KOPT-K1 (cell line): ENCODE measurements around the gene AURKAIP1.

ENCODE experiments used
- H3K27ac ChIP-seq: fragments of 200-600 bp; sonication (generic); 2 replicates; pipeline ENCODE4 v1.5.1; 2016; ENCODE audit warnings: antibody characterized with exemption, mild to moderate bottlenecking, low read depth, low read length; ENCODE audit not compliant: poor library complexity, severe bottlenecking
- H3K36me3 ChIP-seq: fragments of 200-600 bp; sonication (generic); 2 replicates; pipeline ENCODE4 v1.5.1; 2017; ENCODE audit warnings: antibody characterized with exemption, mild to moderate bottlenecking, low read length, moderate library complexity; ENCODE audit not compliant: insufficient read depth
- H3K9me3 ChIP-seq: fragments of 200-600 bp; sonication (generic); 2 replicates; pipeline ENCODE4 v1.5.1; 2017; ENCODE audit warnings: antibody characterized with exemption, low read length, mild to moderate bottlenecking; ENCODE audit not compliant: insufficient read depth, poor library complexity, severe bottlenecking

Gene AURKAIP1

GRCh38 chr1:1342061-1342562 is 32.9 kb downstream of the AURKAIP1 start:
- peaks cover 28% of the 10 kb centered on the region; the same call in 1 of the 2 replicates for H3K36me3 ChIP-seq
- H3K9me3 ChIP-seq: no peaks in the 10 kb centered on the region
- no peak overlapping the region for H3K27ac ChIP-seq

- no peaks in the 10 kb centered on the region for H3K9me3 ChIP-seq
- H3K36me3 ChIP-seq: peaks cover 28% of the 10 kb centered on the region; the same call in 1 of the 2 replicates
- no peak overlapping the region for H3K27ac ChIP-seq
These were observed 33.4 kb downstream of the AURKAIP1 start for GRCh38 chr1:1341549-1342021.

- Histone ChIP-seq H3K27ac (no peak overlapping the region), H3K36me3 (peaks cover 28% of the 10 kb centered on the region; the same call in 1 of the 2 replicates), H3K9me3 (no peaks in the 10 kb centered on the region)
These were observed 34.0 kb downstream of the AURKAIP1 start for GRCh38 chr1:1340791-1341548.

GRCh38 chr1:1340185-1340584 is 34.8 kb downstream of the AURKAIP1 start:
- peaks cover 28% of the 10 kb centered on the region; the same call in 1 of the 2 replicates for H3K36me3 ChIP-seq
- no peak overlapping the region for H3K27ac ChIP-seq
- no peaks in the 10 kb centered on the region for H3K9me3 ChIP-seq

- H3K27ac ChIP-seq: no peak overlapping the region
- H3K9me3 ChIP-seq: no peaks in the 10 kb centered on the region
- H3K36me3 ChIP-seq: peaks cover 28% of the 10 kb centered on the region; the same call in 1 of the 2 replicates
These were observed 36.7 kb downstream of the AURKAIP1 start for GRCh38 chr1:1338278-1338677.

- Histone ChIP-seq H3K9me3 (no peaks in the 10 kb centered on the region), H3K27ac (no peak overlapping the region), H3K36me3 (peaks cover 28% of the 10 kb centered on the region; the same call in 1 of the 2 replicates)
These were observed 37.2 kb downstream of the AURKAIP1 start for GRCh38 chr1:1337793-1338147.

- peaks cover 28% of the 10 kb centered on the region; the same call in 1 of the 2 replicates for H3K36me3 ChIP-seq
- no peaks in the 10 kb centered on the region for H3K9me3 ChIP-seq
- H3K27ac ChIP-seq: no peak overlapping the region
These were observed 37.8 kb downstream of the AURKAIP1 start for GRCh38 chr1:1336931-1337792.

- no peaks in the 10 kb centered on the region for H3K9me3 ChIP-seq
- H3K27ac ChIP-seq: no peak overlapping the region
- H3K36me3 ChIP-seq: peaks cover 24% of the 10 kb centered on the region; the same call in 1 of the 2 replicates
These were observed 38.6 kb downstream of the AURKAIP1 start for GRCh38 chr1:1336446-1336845.

GRCh38 chr1:1335792-1336248 is 39.2 kb downstream of the AURKAIP1 start:
- Histone ChIP-seq H3K27ac (no peak overlapping the region), H3K9me3 (no peaks in the 10 kb centered on the region), H3K36me3 (peaks cover 18% of the 10 kb centered on the region; the same call in 1 of the 2 replicates)

- Histone ChIP-seq H3K36me3 (peaks cover 16% of the 10 kb centered on the region; the same call in 1 of the 2 replicates), H3K9me3 (no peaks in the 10 kb centered on the region), H3K27ac (no peak overlapping the region)
These were observed 39.7 kb downstream of the AURKAIP1 start for GRCh38 chr1:1335283-1335682.

- peaks cover 4% of the 10 kb centered on the region for H3K9me3 ChIP-seq
- H3K36me3 ChIP-seq: peaks cover 13% of the 10 kb centered on the region; the same call in 1 of the 2 replicates
- no peak overlapping the region for H3K27ac ChIP-seq
These were observed 40.2 kb downstream of the AURKAIP1 start for GRCh38 chr1:1334835-1335234.

- H3K36me3 ChIP-seq: peaks cover 9% of the 10 kb centered on the region; the same call in 1 of the 2 replicates
- no peak overlapping the region for H3K27ac ChIP-seq
- peaks cover 4% of the 10 kb centered on the region for H3K9me3 ChIP-seq
These were observed 41.3 kb downstream of the AURKAIP1 start for GRCh38 chr1:1333551-1334241.

GRCh38 chr1:1332774-1333480 is 42.1 kb downstream of the AURKAIP1 start:
- H3K36me3 ChIP-seq: peaks cover 5% of the 10 kb centered on the region; the same call in 1 of the 2 replicates
- peaks cover 4% of the 10 kb centered on the region for H3K9me3 ChIP-seq
- H3K27ac ChIP-seq: no peak overlapping the region
